ENCODE data around the gene ANKRD45. TPM values are rescaled to one million over a fixed set of nuclear protein-coding genes. Genes with fewer than 3 reads are reported as not detected.
"Not testable (repeated sequence)": the region's sequence is repeated elsewhere in the genome, so short reads cannot be mapped to it uniquely, and the experiment has no call there.

Gene ANKRD45
- polyA plus RNA-seq, 10 donors = 0.34 to 0.67 (median 0.45) TPM

DNA sequence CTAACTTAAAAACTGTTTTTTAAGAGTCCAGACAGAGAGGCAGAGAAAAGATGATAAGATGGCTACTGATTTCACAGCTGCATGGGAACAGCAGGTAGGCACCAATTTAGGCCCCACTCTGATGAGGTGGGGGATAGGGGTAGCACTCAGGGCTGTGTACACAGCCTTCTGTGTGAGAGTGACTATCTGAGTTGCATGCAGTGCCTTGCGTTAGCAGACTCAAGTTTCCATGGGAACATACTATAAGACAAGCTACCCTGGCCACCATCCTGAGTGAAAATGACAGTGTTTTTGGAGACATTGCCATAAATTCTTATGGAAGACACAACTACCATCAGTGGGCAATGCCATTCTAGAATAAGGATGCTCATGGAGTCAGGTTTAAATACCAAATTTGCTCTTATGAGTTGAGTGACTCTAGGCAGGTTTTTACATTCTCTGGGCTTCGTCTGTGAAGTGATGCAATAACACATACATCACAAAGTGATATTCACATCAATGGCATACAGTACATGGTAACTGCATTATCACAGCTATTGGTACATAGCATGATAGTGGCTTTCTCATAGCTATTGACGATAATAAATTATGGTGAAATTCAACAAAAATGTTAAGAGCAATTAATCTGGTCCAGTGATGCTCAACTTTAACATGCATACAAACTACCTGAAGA, 97.3 kb downstream of the ANKRD45 start:
- DNase-seq = no peak

DNA sequence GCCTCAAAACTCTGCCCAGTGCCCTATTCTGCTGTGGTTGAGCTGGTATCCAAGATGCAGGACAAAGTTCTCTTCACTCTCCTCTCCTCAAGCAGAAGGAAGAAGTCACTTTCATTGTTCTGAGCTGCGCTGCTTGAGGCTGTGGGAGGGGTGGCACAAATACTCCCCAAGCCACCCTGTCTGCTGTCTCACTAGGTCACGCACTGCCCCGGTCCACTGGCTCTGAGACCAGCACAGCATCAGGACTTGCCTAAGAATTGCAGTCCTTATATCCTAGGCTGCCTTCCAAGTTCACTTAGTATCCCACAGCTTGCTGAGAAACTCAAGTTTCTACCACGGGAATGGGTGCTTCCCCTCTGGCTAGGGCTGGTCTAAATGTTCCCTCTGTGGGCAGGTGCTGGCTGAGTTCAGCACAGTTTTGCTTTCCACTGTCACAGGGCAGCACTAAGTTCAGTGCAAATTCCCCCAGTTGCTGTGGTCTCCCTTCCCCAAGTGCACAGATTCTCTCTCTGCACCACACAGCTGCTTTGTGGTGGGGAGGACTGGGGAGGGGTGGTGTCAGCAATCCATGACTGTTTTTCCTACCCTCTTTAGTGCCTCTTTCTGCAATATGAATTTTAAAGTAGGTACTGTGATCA, 99.2 kb downstream of the ANKRD45 start:
- DNase-seq = no peak

- DNase-seq = no peak
Measured at GRCh38 chr1:173568483-173568882, 101.2 kb downstream of the ANKRD45 start.

DNA sequence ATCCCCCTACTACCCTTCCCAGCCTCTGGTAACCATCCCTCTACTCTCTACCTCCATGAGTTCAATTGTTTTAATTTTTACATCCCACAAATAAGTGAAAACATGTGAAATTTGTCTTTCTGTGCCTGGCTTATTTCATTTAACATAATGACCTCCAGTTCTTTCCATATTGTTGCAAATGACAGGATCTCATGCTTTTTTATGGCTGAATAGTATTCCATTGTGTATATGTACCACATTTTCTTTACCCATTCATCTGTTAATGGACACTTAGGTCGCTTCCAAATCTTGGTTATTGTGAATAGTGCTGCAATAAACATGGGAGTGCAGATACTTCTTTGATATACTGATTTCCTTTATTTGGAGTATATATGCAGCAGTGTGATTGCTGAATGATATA, 105.8 kb downstream of the ANKRD45 start:
- DNase-seq = not testable (repeated sequence)

GRCh38 chr1:173562813-173563212, 106.8 kb downstream of the ANKRD45 start:
- DNase-seq = no peak

DNA sequence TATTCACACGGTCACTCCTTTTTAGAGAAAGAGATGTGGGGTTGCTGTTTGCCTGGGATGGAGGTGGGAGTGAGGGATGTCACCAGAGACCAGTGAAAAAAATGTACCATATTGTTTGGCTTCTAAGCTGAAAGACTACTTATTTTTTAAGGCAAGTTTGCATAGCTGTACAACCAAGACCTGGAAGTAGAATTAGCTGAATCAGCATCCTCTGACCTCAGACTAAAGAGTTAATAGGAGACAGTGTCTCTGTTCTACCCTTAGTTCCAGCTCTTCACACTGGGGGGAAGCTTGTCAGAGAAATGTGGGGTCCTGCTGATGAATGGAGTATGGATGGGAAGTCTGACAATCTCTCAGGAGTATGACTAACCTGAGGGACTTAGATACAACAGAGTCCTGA, 108.4 kb downstream of the ANKRD45 start:
- DNase-seq = no peak

GRCh38 chr1:173560285-173560880, 109.3 kb downstream of the ANKRD45 start:
- DNase-seq = no peak

Other genes with a start within 250 kb of the ANKRD45 start
- 100 to 1,000 TPM; 356 to 645 (median 456) TPM for gene PRDX6, start 192.5 kb downstream of the ANKRD45 start, polyA plus RNA-seq (ENCODE audit: insufficient read length in 10 of 10)
- not detected for gene SLC9C2, start 66.8 kb downstream of the ANKRD45 start, polyA plus RNA-seq (ENCODE audit: insufficient read length in 10 of 10)
- gene TEX50, start 34.5 kb downstream of the ANKRD45 start, polyA plus RNA-seq (ENCODE audit: insufficient read length in 10 of 10) = not detected
- gene KLHL20, start 45.1 kb upstream of the ANKRD45 start, polyA plus RNA-seq (ENCODE audit: insufficient read length in 10 of 10) = 10 to 100 TPM; 20.9 to 28.2 (median 22.3) TPM
- gene DARS2, start 154.8 kb upstream of the ANKRD45 start, polyA plus RNA-seq (ENCODE audit: insufficient read length in 10 of 10) = 10 to 100 TPM; 10.8 to 15.6 (median 13.3) TPM
- 10 to 100 TPM in 2 of 10 donors, 1 to 10 TPM in 8; 5.7 to 13.8 (median 9.1) TPM for gene CENPL, start 155.0 kb upstream of the ANKRD45 start, polyA plus RNA-seq (ENCODE audit: insufficient read length in 10 of 10)
- 100 to 1,000 TPM; 613 to 687 (median 638) TPM for gene GAS5, start 198.1 kb upstream of the ANKRD45 start, polyA plus RNA-seq (ENCODE audit: insufficient read length in 10 of 10)
- gene ZBTB37, start 198.5 kb upstream of the ANKRD45 start, polyA plus RNA-seq (ENCODE audit: insufficient read length in 10 of 10) = 1 to 10 TPM; 3.3 to 7.0 (median 5.3) TPM
- 1 to 10 TPM in 1 of 10 donors, under 1 TPM in 4, not detected in 5; 0.12 to 1.1 (median 0.25) TPM for gene SERPINC1, start 247.5 kb upstream of the ANKRD45 start, polyA plus RNA-seq (ENCODE audit: insufficient read length in 10 of 10)